Prostate gland (tissue), 2 donors: ENCODE data around the gene RFX2.

ENCODE experiments used
- CTCF ChIP-seq, 4 experiments: fragments of 200-600 bp in 2 of 4; fragments of 450-650 bp in 2 of 4; sonication (generic) in 2 of 4; IDR thresholded peaks; 1 replicate in 3 of 4; 2 replicates in 1 of 4; pipeline ENCODE4 v1.5.1; 2016 to 2019; ENCODE audit warnings: antibody characterized with exemption in 4 of 4, mild to moderate bottlenecking in 2 of 4, moderate library complexity in 2 of 4
- POLR2A ChIP-seq: fragments of 450-650 bp; IDR thresholded peaks from one replicate; pipeline ENCODE4 v1.6.1; 2016; ENCODE audit warnings: antibody characterized with exemption, mild to moderate bottlenecking
- POLR2AphosphoS5 ChIP-seq: sonication (generic); formaldehyde crosslinking; IDR thresholded peaks from one replicate; pipeline ENCODE4 v1.6.1; 2017; ENCODE audit warnings: antibody characterized with exemption

- TF ChIP-seq POLR2A (no peak), CTCF (IDR thresholded peaks at IDR 0.05) (no peak), POLR2AphosphoS5 (no peak)
Measured at GRCh38 chr19:6126335-6126974, 16.2 kb upstream of the RFX2 start.
